T-helper 2 cell treated with Interferon-gamma antibody and Interleukin-4, amounts not matched to agents 100 ng/mL and 5 ng/mL, for 36 hours (primary cell): ENCODE data around the gene HSD17B12. TPM values are rescaled to one million over a fixed set of nuclear protein-coding genes. Genes with fewer than 3 reads are reported as not detected.

ENCODE experiments used
- intact Hi-C: fragments of 100-400 bp; cut with micrococcal nuclease; formaldehyde crosslinking; loops from one replicate; pipeline ENCODE4 v1.15.1; 2023
- total RNA-seq: library from RNA; stranded (reverse); gene quantifications from 2 replicates; pipeline ENCODE4 v1.2.3, GENCODE V29; 2022

Gene HSD17B12
- total RNA-seq, 1 donor from 2014 or later, result 46.0 TPM

DNA sequence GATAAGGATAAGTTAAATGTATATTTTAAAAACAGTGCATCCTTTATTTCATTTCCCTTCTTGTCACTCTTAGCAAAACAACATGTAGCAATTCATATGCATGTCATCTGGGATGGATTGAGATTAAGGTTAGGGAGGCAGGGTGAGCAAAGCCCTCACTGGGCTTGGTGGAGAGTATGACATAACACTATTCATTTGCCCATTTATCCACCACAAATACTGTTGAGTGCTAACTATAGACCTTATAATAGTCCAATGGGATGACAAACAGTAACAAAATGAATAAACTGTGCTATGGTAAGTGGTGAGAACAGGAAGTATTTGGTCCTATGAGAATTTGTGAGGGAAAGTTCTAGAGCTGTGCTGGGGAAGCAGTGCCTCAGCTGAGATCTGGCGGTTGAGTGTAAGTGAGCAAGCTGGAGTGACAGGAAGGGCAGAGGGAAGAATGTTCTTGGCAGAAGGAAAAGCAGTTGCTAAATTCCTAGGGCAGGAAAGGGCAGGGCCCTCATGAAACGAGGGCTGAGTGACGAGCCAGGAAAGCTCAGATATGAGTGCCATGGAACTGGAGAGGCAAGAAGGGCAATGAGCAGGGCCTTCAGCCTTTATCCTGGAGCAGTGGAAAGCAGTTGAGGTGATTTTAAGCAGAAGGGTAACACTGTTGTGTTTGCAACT is 6.7 kb downstream of the HSD17B12 start:
- intact Hi-C loops, result loop anchor here (10.0 kb wide), 1 partner anchor 408 kb away; the partner anchor contains the start of gene EXT2

DNA sequence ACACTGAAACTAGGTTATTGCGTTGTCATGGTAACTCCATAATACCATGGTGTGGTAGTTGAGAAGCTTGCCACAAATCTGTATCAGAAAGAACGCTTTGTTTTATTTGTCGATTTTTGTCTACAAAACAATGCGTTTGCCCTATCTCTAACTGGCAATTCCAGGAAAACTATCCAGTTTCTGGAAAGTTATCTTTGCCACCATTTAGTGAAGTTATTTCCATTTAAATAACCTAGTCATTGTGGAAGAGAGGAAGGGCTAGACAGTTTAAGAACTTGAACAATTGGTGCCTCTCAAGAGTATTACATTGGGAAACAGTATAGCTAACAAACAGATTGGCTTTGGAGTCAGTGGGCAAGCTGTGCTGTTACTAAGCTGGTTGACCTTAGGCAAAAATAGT is 7.9 kb downstream of the HSD17B12 start:
- intact Hi-C loops, result loop anchor here (10.0 kb wide), 1 partner anchor 406 kb away; the partner anchor contains the start of gene EXT2

- intact Hi-C loops, result loop anchor here (10.0 kb wide), 1 partner anchor 406 kb away; the partner anchor contains the start of gene EXT2
Observed at GRCh38 chr11:43689167-43689566, 8.6 kb downstream of the HSD17B12 start.

DNA sequence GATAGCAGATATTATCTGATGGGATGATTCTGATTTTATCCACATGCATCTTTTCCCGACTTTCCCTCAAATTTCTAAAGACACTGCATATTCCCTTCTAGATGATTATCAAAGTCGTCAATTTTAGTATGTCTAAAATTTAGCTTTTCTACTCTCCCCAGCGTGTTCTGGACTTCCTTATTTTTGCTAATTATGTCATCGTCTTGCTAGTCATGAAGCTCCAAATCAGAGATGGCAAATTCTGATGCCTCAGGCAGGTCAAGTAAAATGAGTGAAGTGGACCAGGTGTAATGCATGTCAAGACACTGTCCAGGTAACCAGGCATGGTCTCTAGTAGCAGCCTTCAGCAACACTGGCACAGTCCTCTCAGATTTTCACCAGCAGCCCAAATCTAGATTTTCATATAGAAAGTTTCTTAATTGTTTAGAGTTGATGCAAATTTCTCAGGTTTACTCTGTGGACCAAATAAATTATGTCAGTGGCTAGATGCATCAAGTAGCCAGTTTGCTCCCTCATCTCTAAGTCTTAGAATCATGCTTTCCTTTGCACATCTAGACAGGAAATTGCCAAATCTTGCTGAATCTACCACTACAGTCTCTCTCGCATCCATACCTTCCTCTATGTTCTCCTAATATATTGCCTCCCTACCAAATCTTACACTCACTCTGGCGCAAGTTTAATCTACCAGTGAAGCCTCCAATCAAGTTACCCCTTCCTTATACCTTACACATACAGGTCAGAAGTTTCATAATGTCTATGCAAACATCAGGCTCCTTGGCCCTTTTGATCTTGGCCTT is 10.6 kb downstream of the HSD17B12 start:
- intact Hi-C loops, result no loop called here

- intact Hi-C loops, result no loop called here
Observed at GRCh38 chr11:43691806-43692205, 11.3 kb downstream of the HSD17B12 start.

DNA sequence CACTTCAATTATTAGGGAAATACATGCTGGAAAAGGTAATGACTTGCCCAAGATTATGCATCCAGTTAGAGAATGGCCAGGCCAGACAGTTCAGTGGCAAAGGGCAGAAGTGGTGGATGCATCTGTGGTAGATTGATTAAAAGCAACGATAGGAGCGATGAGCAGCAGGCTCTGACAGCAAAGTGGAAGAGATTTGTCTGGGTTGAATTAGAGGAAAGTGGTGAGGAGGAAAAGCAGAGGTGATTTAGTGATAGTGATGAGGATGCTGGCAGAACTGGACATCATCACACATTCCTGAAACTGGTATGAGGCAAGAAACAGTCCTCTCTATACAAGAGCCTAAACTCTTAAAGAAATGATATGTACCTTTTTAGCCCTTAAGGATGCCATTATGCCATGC is 12.5 kb downstream of the HSD17B12 start:
- intact Hi-C loops, result no loop called here

- intact Hi-C loops, result no loop called here
Observed at GRCh38 chr11:43693731-43694130, 13.2 kb downstream of the HSD17B12 start.

GRCh38 chr11:43694477-43694876 is 13.9 kb downstream of the HSD17B12 start:
- intact Hi-C loops, result no loop called here

DNA sequence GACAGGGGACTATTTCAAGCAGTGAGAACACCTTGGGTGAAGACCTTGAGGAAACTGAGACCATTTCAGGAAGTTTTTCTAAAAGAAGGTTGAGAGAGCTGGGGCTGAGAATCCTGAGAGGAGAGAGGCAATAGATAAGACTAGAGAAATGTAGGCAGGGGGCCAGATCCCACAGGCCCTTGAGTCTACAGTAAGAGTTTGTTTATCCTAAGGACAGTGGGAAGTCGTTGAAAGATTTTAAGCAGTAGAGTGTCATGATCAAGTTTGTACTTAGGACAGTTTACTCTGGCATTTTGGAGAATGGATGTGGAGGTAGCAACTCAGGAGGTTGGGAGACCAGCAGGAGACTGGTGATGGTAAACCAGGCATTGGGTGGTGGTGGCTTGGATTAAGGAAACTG is 17.1 kb downstream of the HSD17B12 start:
- intact Hi-C loops, result no loop called here

GRCh38 chr11:43699870-43700269 is 19.3 kb downstream of the HSD17B12 start:
- intact Hi-C loops, result no loop called here

DNA sequence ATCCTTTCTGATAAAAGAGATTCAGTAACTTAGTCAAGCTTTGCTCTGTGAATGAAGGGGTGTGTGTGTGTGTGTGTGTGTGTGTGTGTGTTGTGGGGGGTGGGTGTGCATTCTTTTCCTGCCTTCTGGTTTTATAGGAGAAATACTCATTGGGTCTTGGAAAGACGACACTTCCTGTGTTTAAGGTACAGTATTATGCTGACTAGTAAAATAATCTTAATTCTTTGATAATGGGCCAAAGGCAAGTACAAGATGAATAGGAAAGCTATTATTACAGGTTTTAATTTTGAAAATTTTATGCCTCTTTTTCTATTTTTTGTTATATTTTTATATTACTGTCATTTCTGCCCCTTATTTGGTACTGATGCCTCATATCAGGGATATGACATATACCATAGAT is 26.1 kb downstream of the HSD17B12 start:
- intact Hi-C loops, result no loop called here

DNA sequence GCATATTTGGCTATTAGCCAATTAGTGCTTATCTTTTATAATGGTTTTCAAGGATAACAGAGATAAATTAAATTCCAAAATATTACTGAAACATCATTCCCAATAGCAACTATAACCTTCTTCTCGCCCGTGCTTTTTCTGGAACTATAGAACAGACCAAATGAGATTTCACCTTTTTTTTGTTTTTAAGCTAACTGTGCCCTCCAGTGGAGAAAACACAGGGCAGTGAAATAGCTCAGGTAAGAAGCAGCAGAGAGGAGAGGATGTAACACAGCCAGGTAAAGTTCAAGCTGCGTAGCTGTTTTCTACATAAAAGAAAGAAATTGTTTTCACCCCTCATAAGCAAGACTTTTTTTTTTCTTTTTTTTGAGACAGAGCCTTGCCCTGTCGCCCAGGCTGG is 28.2 kb downstream of the HSD17B12 start:
- intact Hi-C loops, result no loop called here

DNA sequence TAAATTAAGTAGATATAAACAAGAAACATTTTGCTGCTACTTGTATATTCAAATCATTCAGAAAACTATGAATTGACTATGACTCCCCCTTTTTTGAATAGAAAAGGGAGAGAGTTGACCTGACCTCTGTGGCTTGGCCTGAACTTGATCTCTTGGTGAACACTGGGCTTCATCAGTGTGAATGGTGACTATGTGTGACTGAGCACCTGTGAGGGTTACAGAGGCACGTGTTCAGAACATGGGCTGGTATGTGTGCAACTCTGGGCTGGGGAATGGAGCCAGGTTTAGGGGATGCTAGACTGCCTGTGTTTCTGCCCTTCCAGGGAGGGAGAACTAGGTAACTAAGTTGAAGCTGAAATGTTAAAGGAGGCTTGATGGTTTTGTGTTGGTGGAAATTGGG is 29.2 kb downstream of the HSD17B12 start:
- intact Hi-C loops, result no loop called here

GRCh38 chr11:43712676-43713075 is 32.1 kb downstream of the HSD17B12 start:
- intact Hi-C loops, result no loop called here

DNA sequence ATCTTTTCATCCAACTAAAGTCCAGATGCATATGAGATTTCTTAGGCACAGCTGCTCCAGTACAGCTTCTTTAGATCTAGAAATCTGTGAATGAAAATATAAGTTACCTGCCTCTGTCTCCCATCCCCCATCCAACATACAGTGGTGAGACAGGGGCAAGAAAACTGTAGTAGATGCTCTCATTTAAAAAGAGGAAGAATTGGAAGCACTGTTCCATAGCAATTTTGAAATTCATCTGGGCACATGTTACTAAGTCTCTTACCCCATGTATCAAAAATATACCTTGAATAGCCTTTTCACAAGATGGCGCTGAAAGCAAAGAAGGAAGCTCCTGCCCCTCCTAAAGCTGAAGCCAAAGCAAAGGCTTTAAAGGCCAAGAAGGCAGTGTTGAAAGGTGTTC is 37.8 kb downstream of the HSD17B12 start:
- intact Hi-C loops, result no loop called here

DNA sequence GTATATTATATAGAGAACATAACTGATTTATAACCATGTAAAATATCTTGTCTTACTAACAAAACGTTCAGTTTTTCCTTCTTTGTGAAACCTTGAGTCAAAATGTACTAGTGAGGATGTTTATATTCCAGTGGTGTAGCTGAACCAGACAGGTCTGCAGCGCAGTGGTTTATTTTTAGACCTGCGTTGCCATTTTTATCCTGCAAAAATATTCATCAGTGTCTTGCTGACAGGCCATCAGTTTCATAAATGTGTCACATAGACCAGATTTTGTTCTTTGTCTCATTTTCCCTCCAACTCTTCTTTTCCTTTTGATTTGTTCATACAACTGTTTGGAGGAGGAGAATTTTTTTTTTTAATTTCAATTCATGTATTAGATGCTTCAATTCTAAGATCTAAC is 43.1 kb downstream of the HSD17B12 start:
- intact Hi-C loops, result no loop called here

- intact Hi-C loops, result no loop called here
Observed at GRCh38 chr11:43732225-43732624, 51.7 kb downstream of the HSD17B12 start.

DNA sequence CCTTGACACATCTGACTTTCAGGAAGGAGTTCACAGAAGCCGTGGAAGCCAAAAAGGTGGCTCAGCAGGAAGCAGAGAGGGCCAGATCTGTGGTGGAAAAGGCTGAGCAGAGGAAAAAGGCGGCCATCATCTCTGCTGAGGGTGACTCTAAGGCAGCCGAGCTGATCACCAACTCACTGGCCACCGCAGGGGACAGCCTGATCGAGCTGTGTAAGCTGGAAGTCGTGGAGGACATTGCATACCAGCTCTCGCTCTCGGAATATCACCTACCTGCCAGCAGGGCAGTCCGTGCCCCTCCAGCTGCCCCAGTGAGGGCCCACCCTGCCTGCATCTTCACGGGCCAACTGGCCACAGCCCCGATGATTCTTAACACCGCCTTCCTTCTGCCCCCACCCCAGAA is 53.7 kb downstream of the HSD17B12 start:
- intact Hi-C loops, result no loop called here

DNA sequence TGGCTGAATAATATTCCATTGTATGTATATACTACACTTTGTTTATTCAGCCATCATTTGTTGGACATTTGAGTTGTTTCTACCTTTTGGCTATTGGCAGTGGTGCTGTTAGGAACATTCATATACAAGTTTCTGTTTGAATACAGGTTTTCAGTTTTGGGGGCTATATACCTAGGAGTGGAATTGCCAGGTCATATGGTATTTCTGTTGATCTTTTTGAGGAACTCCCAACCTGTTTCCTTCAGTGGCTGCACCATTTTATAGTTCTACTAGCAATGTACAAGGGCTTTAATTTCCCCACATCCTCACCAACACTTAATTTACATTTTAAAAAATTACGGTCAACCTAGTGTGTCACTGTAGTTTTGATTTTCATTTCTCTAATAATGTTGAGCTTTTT is 54.6 kb downstream of the HSD17B12 start:
- intact Hi-C loops, result no loop called here

- intact Hi-C loops, result no loop called here
Observed at GRCh38 chr11:43735961-43736360, 55.4 kb downstream of the HSD17B12 start.

GRCh38 chr11:43736502-43737200 is 56.1 kb downstream of the HSD17B12 start:
- intact Hi-C loops, result no loop called here

DNA sequence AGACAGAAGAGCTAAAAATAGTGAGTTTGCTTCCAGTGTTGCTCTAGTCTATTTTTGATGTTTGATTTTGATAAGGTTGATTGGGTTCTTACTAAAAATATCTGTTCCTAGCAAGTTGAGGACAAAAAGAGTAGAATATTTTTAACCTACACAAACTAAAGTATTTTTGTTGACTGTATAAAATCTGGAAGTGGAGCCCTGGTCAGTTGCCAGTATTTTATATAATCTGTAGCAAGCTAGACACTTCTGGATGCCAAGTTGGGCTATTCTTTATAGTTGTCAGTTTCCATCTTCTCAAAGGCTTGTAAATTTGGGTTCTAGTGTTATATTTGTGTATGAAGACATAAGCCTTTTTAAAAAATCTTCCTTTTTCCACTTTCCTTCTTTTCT is 56.7 kb downstream of the HSD17B12 start:
- intact Hi-C loops, result no loop called here
